ENCODE data around the gene PTPN20.
"Not testable (repeated sequence)": the region's sequence is repeated elsewhere in the genome, so short reads cannot be mapped to it uniquely, and the experiment has no call there.

The PTPN20 gene, protein sequence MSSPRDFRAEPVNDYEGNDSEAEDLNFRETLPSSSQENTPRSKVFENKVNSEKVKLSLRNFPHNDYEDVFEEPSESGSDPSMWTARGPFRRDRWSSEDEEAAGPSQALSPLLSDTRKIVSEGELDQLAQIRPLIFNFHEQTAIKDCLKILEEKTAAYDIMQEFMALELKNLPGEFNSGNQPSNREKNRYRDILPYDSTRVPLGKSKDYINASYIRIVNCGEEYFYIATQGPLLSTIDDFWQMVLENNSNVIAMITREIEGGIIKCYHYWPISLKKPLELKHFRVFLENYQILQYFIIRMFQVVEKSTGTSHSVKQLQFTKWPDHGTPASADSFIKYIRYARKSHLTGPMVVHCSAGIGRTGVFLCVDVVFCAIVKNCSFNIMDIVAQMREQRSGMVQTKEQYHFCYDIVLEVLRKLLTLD
- 0 to 0.40 reads per million in 2 donors for total RNA-seq

- peak in 1 of 5 experiments; percentile 30 for DNase-seq
Observed at GRCh38 chr10:46911144-46911876, at the start of gene PTPN20. PTPN20 (plus strand) TSS chr10:46911428; CDS start chr10:46932500, 21,072 bp downstream.

GRCh38 chr10:46869716-46870115 lies 41.5 kb upstream of the PTPN20 start:
- DNase-seq = not testable (repeated sequence)

DNA sequence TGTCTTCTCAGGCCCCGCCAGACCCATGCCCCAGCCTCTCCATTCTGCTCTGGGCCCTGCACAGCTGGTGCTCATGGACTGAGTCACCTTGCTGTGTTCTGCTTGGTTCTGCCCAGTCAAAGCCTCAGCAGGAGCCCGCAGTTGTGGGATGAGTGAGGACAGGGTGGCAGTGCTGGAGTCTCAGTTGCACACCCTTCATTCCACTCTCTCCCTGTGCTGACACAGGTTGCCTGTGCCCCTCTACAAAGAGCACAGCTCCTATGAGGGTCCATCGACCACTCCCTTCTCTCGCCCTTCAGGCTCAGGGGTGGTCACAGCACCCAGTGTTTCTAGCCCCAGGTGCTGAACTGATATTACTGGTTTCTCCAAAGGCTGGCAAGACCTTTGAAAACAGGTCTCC lies 39.6 kb upstream of the PTPN20 start:
- not testable (repeated sequence) for DNase-seq

GRCh38 chr10:46875304-46875703 lies 35.9 kb upstream of the PTPN20 start:
- DNase-seq = not testable (repeated sequence)

DNA sequence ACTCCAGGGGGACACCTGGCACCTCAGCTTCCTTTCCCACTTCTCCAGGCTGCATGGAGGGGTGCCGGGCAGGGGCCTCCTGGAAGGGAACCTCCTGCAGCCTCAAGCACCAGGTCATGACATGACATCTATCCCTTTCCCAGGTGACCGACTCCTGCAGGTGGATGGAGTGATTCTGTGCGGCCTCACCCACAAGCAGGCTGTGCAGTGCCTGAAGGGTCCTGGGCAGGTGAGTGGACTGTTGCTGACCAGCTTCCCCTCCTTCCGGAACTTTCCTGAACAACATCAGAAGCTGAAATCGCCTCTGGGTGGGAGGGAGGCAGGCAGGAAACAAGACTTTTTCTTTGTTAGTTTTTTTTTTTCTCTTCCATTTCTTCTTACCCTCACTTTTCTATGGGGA lies 34.5 kb upstream of the PTPN20 start:
- DNase-seq = not testable (repeated sequence)

DNA sequence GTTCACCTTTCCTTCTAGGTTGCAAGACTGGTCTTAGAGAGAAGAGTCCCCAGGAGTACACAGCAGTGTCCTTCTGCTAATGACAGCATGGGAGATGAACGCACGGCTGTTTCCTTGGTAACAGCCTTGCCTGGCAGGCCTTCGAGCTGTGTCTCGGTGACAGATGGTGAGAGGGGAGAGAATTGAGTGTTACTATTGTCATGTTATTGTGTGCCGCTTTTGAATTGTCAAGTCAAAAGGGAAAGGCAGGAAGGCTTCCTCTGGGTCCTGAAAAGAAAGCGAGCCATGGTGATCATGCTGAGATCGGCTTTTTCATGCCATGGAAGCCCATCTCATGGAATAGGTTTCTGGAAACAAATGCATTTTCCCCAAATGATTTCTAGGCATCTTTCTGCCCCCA lies 32.5 kb upstream of the PTPN20 start:
- DNase-seq = not testable (repeated sequence)

DNA sequence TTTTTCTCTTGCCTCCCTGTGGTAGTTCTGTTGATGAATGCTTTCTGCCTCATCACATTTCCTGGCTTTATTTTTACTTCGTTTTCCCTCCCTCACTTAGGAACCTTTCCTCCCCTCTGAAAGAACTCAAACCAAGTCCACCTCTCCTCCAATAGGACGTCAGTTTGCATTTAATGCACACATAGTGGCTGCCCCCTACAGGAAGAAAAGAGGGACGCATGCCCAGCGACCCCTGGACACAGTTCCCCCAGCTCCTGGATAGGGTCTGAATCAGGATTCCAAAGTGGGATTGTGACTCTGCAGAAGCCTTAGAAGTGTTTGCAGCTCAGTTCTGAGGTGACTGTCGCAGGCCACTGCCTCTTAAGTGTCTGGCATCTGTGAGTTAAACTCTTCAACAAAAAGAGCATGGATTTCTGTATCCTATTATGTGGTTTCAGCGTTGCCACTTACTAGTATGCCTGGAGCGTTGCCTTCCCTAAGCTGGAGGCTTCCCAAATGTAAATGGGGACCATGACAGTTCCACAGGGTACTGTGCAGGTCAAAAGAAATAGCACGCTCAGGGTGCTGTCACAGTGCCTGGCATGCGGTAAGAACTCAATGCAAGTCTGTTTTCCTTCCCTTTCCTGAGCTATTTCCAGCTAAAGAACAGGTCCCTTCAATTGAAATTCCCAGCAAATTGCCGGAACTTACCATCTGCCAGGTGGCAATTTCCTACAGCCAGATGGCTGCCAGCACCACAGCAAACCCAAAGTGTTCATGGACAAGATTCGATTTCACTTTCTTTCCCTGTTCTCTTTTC lies 20.2 kb upstream of the PTPN20 start:
- not testable (repeated sequence) for DNase-seq

DNA sequence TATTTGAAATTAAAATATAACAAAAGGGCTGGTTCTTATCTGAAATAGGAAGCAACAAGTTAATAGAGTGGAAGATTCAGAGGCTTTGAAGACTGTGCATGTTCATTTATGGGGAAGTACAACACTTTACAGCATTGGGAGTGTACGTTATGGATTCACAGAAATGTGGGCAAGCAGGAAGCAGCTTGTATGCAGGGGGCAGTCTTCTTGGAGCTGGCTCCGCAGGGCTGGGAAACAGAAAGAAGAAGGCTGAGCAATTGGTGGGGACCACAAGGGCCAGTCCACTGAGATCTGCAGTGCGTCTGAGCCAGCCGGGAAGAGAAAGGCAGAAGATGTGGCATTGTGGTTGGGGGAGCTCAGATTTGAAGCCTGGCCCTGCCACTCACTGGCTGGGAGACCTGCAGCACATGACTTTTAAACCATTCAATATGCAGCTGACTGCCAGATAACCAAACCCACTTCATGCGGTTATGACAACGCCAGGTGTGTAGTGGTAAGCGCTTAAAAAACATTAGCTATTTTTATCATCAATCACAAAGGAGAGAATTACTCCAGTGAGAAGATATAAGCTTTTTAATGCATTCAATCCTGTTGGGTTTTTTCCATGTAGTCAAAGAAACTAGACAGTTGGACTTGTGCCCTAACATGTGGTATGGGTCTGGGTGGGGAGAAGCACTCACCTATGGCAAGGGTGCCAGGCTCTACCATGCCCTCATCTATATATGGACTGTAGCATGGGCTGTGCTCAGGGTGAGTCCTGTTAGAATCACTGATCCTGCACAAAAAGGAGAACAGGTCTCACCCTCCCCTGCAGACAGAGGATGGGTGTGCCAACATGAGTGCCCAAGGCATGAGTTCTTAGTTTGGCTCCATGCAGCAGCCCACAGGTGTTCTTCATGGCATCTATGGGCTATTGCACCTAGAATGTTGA lies 14.2 kb upstream of the PTPN20 start:
- not testable (repeated sequence) for DNase-seq

DNA sequence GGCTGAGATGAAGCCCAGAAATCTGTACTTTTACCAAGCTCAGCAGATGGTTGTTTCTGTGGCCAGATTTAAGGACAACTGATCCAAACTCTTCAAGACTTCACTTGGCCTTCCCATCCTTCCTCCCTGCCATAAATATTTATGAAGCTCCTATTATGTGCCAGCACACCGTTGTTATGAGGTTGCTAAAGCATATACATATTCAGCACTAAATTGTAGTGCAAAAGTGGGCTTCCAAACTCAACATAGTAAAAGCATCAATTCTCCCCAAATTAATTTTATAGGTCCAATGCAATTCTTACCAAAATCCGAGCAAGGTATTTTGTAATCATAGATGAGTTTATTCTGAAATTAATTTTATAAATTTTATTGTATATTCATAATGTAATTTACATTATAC lies 10.0 kb upstream of the PTPN20 start:
- DNase-seq = not testable (repeated sequence)

DNA sequence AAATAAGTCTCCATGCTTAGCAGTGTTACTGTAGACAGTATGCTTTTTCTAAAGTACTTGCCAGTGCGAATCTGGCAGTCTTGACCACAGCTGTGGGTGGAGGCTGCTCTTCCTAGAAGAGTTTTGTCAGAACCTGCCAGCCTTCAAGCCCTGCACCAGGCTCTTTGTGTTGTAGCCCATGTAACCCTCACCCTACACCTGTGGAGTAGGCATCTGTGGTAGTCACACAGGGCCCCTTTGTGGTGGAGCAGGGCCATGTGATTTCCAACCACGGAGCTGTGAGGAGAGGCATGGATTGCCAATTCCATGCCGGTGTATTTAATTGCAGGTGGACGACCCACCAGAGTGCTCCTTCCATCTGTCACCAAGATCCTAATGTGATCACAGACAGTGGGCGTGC lies 7.4 kb upstream of the PTPN20 start:
- not testable (repeated sequence) for DNase-seq

GRCh38 chr10:46906359-46906758 lies 4.9 kb upstream of the PTPN20 start:
- DNase-seq = not testable (repeated sequence)

DNA sequence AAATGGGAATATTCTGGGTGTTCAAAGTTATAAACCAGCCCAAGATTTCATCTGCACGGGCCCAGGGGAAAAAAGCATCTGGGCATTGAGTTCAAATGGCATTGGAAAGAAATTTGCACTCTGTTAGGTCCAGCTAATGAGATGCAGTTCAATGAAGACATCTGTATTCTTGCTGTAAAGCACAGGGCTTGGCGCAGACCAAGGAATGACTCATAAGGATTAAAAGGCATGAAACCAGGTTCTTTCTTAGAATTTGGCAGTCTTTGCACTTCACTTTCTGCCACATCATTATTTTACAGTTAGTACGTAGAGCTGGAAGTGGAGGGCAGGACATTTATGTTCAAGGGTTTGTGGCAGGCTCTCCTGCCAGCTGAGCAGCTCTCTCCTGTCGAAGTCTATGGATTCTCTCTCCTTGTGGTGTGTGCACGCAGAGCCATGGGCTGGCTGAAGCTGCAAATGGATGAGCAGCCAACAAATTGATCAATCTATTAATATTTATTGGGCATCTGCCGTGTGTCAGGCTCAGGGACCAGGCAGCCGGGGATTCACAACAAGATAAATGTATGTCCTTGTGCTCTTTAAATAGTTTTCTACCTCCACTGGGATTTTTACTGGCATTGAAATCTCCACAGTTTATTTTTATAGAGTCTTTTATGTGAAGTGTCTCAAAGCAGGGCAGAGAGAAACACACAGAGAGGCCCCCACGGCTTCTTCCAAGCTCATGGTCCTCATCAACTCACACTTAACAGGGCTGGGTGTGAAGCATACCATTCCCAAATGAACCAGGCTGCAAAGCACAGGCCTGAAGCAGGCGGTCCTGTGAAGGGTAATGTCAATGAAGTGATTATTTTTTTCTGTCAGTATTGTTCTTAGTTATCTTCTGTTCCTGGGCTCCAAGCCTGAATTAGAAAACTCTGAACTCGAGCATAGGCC lies 3.8 kb upstream of the PTPN20 start:
- not testable (repeated sequence) for DNase-seq

GRCh38 chr10:46922498-46922897 lies 11.3 kb downstream of the PTPN20 start:
- DNase-seq = not testable (repeated sequence)

- DNase-seq = not testable (repeated sequence)
Observed at GRCh38 chr10:46925156-46925555, 13.9 kb downstream of the PTPN20 start.

GRCh38 chr10:46925853-46926252 lies 14.6 kb downstream of the PTPN20 start:
- DNase-seq = not testable (repeated sequence)

DNA sequence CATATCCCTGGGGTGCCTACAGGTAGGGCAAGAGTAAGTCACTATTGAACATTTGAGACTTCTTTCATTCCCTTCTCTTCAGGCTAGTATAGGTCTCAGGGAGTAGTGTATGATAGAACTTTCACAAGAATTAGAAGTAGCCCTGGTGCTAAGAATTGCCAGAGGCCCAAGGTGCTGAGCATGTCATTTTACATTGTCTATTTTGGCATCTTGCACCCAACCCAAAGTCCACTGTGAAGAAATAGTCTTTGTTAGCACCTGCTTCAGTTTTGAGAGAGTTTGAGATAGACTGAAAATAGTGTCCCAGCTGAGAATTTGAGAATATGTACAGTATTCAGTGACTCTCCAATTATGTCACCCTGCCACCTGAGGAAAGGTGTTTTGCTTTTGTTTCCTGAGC lies 17.6 kb downstream of the PTPN20 start:
- not testable (repeated sequence) for DNase-seq

DNA sequence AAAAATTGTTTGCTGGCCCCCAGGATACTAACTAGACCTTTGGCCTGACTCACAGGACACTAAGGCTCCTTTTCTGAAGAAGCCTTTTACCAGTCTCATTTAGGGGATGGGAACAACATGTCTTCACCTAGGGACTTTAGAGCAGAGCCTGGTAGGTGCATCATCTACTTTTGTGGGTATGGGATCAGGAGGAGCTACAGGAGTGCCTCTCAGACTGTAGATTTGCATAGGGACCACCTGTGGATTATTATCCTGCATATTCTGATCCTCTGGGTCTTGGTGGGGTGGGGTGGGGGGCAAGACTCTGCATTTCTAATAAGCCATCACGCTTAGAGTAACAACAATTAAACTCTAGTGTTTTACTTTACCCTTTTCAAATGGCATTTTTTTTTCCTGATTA lies 21.2 kb downstream of the PTPN20 start:
- not testable (repeated sequence) for DNase-seq

DNA sequence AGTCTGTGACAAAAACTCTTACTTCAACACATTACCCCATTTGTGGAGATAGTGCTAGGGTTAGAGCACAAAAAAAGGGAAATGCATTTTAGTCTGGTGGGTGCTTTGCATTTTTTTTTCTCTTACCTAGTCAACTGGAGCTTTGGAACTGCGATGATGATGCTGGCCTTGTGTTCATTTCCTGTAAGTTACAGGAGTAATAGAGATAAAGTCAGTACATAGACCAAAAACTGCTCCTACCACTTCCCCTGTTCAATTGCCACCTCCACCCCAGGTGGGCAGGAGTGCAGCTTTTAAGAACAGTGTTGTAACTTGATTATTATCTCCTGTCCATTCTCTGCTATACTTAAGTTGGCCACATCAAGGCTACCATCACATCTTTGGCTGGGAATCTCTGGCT lies 29.9 kb downstream of the PTPN20 start:
- DNase-seq = peak in 1 of 5 experiments; percentile 14

DNA sequence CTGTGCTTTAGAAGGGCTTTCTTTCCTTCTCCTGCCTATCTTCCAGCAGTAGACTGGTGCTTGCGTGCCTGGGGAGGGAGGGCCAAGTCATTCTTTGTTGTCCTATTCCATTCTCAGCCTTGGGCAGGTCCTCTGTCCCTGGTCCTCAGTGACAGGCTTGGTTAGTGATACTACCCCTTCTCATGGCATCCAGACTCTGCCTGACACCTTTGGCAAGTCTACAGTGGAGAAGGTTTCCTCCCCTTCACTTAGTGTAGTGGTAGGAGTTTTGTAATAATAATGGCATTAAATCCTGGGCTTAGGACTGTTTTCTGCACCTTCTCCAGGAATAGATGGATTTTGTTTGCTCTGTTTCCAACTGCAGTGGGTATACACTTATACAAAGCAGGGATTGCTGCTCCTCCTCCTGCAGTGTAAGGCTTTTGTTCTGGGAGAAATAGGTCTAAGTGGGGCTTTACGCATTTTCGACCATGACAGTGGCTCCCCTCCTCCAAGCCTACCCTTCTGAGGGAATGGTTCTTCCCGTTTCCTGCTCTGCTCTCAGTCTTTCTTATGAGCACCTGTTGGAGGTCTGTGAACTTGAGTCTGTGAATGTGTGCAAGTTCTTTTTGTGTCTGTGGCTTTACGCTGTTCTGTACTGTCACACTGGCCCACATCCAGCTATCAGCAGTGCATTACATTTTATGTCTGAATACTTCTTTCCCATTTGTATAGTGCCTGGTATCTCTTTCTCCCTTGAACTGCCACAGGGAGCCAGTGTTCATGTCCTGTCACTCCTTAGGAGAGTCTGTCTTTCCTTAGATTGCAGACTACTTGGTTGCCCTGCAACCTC lies 37.7 kb downstream of the PTPN20 start:
- not testable (repeated sequence) for DNase-seq
